ENCODE data around the gene AMPD1.

Gene AMPD1

DNA sequence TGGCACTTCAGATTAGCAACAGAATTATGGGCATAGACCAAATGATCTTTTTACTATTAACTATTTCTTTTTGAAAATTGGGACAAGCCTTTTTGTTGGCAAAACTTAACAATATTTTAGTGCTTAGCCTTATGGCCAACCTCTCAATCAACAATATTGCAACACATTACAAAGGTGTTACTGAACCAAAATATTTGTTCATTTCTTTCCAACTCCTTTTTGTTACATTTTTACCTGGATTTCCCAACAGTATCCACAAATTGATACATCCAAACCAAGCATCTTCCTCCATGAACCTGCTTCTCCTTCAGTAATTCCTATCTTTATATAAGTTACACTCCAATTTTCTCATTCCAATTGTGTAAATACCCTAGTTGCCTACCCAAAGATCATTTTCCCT lies 1.5 kb upstream of the AMPD1 start:
- no peak for DNase-seq

DNA sequence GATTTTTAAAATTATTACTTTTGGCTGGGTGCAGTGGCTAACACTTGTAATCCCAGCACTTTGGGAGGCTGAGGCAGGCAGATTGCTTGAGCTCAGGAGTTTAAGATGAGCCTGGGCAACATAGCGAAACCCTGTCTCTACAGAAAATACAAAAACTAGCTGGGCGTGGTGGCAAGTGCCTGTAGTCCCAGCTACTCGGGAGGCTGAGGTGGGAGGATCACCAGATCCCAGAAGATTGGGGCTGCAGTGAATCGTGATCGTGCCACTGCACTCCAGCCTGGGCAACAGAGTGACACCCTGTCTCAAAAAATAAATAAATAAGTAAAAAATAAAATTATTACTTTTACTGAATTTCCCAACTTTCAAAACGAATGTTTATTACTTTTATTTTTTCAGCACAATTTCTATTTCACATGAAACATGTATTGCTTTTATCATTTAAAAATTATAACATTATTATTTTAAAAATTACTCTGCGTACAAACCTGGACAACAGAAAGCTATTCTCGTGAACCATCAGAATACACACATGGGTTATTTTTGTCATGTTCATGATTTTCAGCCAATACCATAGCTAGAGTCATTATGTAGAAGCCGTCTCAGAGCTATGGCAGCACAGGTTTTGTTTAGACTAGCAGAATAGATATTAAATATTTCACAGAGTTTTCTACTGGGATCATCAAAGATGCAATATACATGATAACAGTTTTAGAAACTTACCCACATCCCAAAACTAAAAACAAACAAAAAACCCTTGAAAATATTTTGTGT lies 621 bp downstream of the AMPD1 start:
- DNase-seq: no peak

DNA sequence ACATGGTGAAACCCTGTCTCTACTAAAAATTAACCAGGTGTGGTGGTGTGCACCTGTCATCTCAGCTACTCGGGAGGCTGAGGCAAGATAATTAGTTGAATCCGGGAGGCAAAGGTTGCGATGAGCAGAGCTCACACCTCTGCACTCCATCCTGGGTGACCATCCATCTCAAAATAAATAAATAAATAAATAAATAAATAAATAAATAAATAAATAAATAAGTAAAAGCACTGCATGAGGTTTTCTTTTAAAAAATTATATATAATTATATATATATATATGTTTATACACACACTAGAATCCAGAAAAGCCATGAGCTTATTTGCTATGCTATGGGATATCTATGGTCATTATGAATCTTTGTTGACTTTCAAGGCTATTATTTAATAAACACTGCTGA lies 2.4 kb downstream of the AMPD1 start:
- DNase-seq: no peak

DNA sequence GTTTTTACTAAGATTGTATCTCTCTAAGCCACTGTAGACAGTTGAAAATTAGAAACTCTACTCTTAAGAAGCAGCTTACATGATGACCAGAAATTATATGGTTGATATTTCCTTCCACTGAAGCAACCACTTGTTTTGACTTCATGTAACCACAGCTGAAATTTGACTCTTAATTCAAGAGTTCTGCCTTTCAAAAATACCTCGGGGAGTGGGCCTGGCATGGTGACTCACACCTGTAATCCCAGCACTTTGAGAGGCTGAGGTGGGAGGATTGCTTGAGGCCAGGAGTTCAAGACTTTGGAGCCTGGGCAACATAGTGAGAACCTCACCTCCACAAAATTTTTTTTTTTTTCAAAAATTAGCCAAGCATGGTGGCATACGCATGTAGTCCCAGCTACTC lies 4.3 kb downstream of the AMPD1 start:
- no peak for DNase-seq

DNA sequence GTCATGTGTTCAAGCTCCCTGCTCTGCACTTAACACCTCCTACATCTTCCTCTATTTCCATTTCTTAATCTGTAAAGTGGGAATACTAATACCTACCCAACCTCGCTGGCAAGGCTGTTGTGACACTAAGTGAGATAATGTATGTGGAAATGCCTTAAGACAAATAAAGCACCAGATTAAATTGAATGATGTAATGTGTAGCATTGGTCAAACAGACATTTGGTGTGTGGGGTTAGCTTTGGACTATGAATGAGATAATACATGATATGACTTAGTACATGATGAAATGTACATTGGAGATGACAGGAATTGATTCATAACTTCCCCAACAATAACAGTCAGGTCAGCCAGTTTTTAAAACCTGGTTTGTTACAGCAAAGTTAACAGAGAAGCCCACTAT lies 5.2 kb downstream of the AMPD1 start:
- no peak for DNase-seq

DNA sequence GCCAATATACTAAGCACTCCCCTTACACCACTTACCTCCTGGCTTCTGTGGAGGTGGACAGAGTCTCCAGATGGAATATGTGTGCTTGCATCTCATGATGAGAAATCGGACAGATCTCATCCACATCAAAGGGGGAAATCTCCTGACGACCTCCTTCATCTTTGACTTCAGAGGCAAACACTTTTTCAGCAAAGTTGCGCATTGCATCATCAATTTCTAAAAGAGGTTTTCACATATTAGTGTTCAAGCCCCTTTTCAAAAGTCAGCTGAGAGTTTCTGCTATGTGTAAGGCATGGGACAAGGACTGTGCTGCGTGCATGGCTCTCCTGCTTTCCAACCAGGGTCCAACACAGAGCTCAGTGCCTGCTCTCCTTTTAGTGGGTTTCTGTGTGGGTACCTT lies 6.8 kb downstream of the AMPD1 start:
- no peak for DNase-seq

DNA sequence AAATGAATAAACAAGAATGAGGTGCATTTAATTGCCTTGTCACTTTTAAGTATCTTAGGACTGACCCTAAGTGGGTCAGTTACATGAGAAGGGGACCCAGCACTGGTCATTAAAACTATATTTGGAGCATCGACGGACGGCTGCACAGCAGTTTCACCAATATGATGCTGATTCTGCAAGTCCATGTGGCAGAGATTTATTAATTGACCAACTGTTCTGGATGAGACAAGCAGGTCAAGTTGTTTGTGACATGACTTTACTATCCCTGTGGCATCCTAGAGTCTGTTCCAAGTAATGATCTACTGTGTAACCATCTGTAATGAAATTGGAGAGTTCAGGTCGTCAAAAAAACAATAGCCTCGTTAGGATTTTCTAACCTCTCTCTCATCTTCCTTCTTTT lies 9.5 kb downstream of the AMPD1 start:
- DNase-seq: no peak

DNA sequence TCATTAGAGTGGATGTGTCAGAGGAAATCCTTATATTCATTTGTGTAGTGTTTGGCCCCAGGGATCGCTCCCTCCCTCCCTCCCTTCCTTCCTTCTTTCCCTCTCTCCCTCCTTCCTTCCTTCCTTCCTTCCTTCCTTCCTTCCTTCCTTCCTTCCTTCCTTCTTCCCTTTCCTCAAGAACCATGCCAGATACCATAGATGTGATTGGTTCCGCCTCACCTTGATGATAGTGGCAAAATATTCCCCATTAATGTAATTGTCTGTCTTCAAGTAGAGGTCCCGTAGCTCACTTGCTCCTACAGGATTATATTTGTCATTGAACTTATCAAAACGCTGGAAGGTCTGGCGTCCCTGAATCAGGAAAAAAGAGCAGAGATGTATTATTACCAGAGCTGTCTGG lies 17.7 kb downstream of the AMPD1 start:
- DNase-seq: no peak

DNA sequence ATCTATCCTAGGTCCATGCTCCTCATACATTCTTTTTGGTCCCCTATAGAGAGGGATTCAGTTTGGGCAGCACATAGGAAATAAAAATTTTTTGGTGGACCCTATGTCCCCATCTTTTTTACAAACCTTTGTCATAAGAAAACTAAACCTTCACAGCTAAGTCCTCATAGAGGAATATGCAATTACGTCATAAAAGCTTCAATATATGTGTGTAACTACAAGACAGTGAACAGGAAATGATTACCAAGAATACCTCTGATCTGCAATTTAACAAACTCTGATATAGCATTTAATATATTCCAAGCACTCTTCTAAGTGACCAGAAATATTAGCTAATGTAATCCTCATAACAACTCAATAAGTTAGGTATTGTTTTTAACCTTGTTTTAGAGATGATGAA lies 19.2 kb downstream of the AMPD1 start:
- no peak for DNase-seq

DNA sequence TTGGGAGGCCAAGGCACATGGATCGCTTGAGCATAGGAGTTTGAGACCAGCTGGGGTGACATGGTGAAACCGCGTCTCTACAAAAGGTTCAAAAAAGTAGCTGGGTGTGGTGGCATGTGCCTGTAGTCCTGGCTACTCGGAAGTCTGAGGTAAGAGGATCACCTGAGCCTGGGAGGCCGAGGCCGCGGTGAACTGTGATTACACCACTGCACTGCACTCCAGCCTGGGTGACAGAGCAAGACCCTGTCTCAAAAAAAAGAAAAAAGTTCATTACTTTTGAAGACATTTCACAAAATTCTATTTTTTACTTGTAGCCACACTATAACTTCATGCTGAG lies 23.4 kb downstream of the AMPD1 start:
- no peak for DNase-seq

DNA sequence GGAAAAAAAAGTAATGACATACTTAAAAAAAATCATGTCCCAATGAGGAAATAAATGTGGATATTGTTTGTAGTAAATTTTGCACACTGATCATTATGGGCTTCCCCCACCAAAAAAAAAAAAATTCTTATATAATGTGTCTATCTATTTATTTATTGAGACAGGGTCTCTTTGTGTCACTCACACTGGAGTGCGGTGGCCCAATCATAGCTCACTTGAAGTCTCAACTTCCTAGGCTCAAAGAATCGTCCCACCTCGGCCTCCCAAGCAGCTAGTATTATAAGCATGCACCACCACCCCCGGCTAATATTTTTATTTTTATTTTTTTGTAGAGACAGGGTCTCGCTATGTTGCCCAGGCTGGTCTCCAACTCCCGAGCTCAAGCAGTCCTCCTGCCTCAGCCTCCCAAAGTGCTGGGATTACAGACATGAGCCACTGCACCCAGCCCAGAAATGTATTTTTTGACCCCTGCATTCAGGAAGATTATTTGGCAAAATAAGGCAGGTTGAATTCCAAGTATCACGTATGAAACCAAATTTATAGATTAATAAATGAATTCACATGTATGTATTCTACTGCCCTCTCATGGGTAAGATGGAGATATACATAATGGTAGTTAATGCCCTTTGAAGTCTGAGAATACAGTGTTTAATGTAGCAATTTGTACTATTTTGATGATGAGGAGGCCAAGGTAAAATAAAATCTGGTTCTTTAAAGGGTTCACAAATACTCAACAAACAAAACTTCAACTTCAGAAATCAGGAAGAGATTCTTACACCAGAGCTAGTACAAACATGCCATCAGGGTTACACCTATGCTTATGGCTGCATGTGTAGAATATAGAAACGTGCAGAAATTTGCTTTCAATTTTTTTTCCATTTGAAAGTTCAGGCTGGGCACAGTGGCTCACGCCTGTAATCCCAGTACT lies 24.1 kb downstream of the AMPD1 start:
- peak; percentile 15 for DNase-seq

DNA sequence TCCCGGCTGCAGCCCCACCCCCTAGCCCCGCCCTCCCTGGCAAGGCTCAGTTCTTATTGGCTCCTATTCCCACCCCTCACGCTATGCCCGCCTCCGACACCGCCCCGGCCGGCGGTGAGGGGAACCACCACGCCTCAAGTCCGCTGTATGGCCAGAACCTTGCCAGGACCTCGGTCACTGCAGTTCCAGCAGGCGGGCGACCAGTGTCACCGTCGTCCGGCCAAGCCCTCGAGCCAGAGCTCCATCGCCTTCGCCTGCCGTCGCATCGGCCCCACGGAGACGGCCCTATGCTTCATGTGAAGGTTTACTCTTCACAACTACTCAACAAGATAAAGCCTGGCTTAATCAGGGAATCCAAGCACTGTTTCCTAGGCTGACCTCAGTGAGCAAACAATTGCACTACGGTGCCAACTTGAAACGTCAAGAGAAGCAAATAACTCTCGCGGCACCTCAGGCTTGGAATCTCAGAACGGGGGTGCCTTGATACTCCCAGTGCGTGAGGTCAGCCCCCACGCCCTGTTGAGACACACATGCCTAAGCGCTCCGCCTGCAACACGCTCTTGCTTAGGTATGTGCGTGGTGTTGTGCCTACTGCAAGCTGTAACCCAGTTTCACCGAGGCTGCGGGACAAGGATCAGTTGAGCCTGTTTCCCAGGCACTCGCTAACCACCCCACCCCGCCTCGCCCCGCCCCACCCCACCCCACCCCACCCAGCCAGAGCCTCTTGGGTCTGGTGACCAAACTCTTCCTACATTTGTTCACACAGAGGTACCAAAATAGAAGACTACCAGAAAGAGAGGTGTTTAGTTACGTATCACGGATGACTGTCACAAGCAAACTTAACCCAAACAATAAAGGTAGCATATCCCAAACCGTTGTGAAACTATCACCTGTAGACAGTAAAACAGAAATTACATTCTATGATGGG lies 25.0 kb downstream of the AMPD1 start:
- DNase-seq: peak; percentile 87

DNA sequence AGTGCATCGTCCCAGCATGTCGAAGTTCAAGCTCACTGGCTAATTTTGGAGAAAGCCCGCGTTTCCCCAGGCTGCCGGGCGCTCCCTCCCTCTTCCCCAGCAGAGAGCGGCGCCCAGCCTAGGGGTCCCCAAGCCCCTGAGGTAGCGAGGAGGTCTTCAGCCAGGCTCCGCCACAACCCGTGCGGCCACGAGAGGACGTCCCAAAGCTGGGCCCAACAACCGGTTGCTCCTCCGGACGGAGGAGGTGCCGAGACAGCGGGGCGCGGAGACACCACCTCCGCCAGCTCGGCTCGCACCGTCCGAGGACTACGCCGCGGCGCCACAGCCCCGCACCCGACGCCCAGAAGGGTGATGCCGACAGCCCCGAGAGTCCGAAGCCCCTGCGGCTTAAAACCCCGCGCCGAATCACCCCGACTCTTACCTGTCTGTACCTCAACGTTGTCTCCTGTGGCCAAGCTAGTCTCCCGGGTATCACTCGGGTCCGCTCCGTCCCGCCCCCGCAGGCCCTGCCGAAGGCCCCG lies 25.7 kb downstream of the AMPD1 start, which contains the start of gene DENND2C:
DENND2C (minus strand) TSS at position 488 of the 521 bp plus-strand sequence. CDS start 44,065 bp downstream, outside the sequence.
- DNase-seq: no peak

DNA sequence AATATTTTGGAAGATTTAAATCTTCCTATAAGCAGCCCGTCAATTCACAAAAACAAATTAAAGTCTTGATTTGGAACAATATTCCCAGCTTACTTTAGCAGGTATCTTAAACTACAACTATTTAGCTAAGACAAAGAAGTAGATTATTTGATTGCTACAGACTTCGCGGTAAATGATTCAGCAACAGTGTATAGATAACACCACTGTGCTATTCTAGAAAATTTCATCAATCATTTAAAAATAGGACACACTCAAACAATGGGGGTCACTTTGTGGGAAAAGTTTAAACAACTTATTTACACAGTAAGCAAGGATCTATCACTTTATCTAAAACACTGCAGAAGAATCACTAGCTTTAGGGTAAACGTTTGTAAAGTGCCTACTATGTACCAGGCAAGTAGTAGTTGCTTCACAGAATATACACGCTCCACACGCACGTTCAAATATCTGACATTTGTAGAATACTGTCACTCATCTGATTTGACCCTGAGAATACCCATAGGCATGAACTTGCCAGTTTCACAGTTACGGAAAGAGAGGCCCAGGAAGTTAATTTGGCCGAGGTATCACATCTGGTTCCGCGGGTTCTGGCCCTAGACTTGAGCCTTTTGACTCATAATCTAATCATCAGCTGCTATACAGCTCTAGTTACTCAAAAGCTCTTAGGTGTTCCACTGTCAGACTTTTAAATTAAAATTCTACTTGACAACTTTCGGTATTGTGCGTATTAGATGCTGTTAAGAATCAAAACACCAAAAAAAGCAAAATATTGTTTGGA lies 26.4 kb downstream of the AMPD1 start:
- peak; percentile 2 for DNase-seq

DNA sequence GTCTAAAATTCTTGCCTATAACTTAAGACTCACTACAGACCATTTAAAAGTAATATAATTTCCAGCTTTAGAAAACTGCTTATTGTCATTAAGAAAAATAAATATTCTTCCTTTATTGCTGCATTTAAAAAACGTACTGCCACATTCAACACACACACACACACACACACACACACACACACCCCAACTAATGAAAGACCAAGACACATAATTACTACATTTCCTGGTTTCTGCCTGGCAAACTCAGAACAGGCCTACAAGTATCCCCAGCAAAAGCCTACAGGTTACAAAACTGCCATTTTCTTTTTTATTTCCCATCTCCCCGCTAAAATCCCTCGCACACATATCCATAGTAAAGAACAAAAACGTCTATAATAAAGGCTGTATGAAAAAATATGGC lies 27.0 kb downstream of the AMPD1 start:
- DNase-seq: no peak

DNA sequence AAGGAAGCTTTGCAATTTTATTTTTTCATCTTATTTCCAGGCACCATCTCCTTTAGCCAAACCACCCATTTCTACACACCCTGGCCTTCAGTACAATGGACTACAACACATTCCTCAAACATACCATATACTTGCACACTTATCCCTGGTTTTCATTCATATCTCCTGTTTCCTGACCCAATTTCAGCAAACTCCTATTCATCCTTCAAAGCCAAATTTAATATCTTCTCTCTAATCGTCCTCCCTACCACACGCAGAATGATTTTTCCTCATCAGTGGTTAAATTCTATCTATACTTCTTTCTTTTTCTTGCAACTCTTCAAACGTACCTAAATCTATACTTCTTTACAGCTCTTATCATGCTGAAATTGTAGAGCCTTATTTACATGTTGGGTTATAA lies 28.4 kb downstream of the AMPD1 start:
- no peak for DNase-seq

DNA sequence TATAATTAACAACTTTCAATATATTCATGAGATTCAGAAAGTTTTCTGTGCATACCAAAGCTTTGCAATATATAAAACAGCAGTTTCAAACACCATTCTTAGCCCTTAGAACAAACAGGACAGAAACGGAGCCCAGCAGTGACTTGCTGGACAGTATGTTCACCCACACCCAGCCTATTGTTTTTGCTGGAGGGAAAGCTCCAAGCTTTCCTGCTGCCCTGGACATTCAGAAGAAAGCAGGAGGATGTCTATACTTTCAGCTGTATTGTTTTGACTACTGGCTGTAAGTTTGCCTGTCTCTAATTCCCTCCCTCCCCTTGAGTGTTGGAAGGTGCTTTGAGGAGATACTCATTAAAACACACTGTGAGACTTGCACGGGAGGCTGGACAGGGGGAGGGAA lies 35.1 kb downstream of the AMPD1 start:
- no peak for DNase-seq

DNA sequence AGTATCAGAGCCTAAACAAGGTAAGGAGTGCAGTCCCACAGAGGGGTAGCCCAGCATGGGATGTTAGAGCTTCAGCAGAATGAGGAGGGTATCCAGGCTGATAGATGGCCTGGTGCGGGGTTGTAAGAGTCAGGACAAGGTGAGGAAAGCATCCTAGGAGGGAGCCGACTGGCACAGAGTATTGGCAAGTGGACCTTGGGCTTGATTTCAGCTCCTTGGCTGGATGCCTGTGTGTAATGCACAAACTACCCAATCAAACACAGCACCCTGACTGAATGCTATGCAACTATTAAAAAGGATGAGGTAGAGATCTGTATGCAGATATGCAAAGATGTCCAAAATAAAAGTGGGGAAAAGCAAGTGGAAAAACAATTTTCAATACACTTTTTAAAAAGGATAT lies 43.5 kb downstream of the AMPD1 start:
- no peak for DNase-seq

DNA sequence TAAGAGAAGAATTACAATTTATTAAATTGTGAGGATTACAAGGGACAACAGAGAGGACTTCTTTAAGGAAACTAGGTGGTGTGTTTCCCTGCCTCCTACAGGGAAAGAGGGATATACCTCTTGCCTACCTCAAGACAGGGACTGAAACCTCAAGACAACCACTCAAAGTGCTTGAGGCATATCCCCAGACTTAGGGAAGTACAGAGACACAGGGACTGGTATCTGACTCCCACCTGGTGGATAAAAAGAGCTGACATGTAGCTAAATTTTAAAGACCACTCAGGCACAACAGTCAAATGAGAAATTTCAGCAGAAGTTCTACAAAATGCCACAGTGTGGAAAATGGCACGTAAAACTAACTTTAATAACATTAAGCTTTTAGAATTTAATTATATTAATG lies 46.8 kb downstream of the AMPD1 start:
- DNase-seq: no peak

DNA sequence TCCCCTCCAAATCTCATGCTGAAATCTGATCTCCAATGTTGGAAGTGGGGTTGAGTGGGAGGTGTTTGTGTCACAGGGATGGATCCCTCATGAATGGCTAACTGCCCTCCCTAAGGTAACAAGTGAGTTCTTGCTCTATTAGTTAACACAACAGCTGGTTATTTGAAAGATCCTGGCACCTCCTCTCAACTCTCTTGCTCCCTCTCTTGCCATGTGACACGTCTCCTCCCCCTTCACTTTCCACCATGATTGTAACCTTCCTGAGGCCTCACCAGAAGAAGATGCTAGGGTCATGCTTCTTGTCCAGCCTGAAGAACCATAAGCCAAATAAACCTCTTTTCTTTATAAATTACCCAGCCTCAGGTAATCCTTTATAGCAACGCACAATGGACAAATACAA lies 54.0 kb downstream of the AMPD1 start:
- DNase-seq: no peak

DNA sequence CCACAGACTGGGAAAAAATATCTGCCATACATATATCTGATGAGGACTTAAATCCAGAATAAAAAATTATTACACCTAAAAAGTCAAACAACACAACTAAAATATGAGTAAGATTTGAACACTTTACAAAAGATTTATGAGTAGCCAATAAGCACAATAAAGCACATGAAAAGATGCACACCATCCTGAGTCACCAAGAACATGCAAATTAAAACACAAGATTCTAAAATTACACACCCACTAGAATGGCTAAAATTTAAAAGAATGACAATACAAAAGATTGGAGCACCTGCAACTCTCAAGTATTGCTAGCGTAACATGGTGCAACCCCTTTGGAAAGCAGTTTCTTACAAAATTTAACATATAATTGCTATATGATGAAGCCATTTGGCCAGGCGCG lies 56.4 kb downstream of the AMPD1 start:
- no peak for DNase-seq

DNA sequence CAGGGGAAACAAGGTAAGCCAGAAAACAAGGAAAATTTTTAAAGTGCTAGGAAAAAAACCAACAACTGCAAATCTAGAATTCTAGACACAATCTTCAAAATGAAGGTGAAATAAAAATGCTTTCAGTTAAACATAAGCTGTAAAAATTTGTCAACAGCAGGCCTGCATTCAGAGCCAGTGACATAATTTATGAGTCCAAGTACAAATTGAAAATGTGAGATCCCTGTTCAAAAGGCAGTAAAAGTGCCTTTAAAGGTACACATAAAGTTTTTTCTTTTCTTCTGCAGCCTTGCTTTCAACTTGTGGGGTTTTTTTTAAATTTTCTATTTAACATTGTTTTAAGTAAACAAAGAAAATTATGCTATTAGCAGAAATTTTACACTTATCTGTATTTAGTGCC lies 62.9 kb downstream of the AMPD1 start:
- no peak for DNase-seq

Measured in CD4-positive, alpha-beta T cell treated with Interleukin-12 subunit alpha and Interleukin-12 subunit beta, for 1 hour (primary cell).